Measurements from ENCODE around the gene UTS2B. TPM values are rescaled to one million over a fixed set of nuclear protein-coding genes. Genes with fewer than 3 reads are reported as not detected.

Gene UTS2B
- total and polyA plus RNA-seq, 7 experiments from 2014 or later: 0.34 TPM; not detected in 6

- ATAC-seq (no peak), DNase-seq (no peak)
- Histone ChIP-seq H3K4me1 (ENCODE audit: control insufficient read depth in 2 of 2, insufficient read depth in 2 of 2, low read length in 2 of 2) (no peaks in the 10 kb centered on the region), H3K27ac (ENCODE audit: low read depth, low read length) (no peak overlapping the region), H3K27me3 (ENCODE audit: control insufficient read depth in 2 of 2, insufficient read depth in 2 of 2, low read length in 2 of 2) (no peaks in the 10 kb centered on the region), H3K4me3 (ENCODE audit: low read length) (no peak overlapping the region), H3K36me3 (ENCODE audit: control insufficient read depth in 2 of 3, insufficient read depth in 3 of 3, low read length in 3 of 3) (no peaks in the 10 kb centered on the region), H3K9me3 (ENCODE audit: control insufficient read depth in 2 of 3, low read length in 3 of 3) (no peaks in the 10 kb centered on the region)
- CTCF ChIA-PET: no interaction called here
- Mint-ChIP-seq H3K36me3 (no peaks in the 10 kb centered on the region), H3K27me3 (no peaks in the 10 kb centered on the region), H3K27ac (no peak overlapping the region), H3K4me1 (peaks cover 0 to 2% (median 0%) of the 10 kb centered on the region in 7 donors), H3K9me3 (peaks cover 0 to 3% (median 0%) of the 10 kb centered on the region in 11 donors), H3K4me3 (no peak overlapping the region)
- POLR2A ChIA-PET: no interaction called here
- intact Hi-C loops (cut with micrococcal nuclease): no loop called here
These were observed 22.9 kb upstream of the UTS2B start for GRCh38 chr3:191353022-191353777.

DNA sequence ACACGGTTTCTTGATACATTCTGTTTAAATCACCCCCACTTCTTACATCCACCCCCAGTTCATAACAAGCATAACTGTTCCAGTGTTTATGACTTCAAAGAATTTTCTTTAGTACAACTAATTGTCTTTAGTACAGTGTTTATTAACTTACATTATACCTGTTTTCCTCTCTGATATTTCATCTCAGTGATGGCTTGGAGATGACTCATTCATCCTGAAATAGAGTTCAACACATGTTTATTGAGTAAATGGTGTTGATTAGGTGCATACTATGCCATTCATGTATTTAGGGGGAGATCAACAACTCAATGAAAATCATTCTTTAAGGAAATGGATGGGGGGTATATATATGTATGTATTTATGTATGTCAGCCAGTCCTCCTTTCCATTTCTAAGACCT, 21.7 kb upstream of the UTS2B start:
- H3K27me3 ChIP-seq (ENCODE audit: control insufficient read depth in 2 of 2, insufficient read depth in 2 of 2, low read length in 2 of 2): no peaks in the 10 kb centered on the region
- no peak overlapping the region for H3K27ac ChIP-seq (ENCODE audit: low read depth, low read length)
- peaks cover 0 to 3% (median 0%) of the 10 kb centered on the region in 11 donors for H3K9me3 Mint-ChIP-seq
- no peak overlapping the region for H3K4me3 ChIP-seq (ENCODE audit: low read length)
- ChIA-PET POLR2A (no interaction called here), CTCF (no interaction called here)
- ATAC-seq: no peak
- no peaks in the 10 kb centered on the region for H3K4me1 ChIP-seq (ENCODE audit: control insufficient read depth in 2 of 2, insufficient read depth in 2 of 2, low read length in 2 of 2)
- no peak overlapping the region for H3K27ac Mint-ChIP-seq
- H3K9me3 ChIP-seq (ENCODE audit: control insufficient read depth in 2 of 3, low read length in 3 of 3): no peaks in the 10 kb centered on the region
- no peak overlapping the region for H3K4me3 Mint-ChIP-seq
- no peaks in the 10 kb centered on the region for H3K4me1 Mint-ChIP-seq
- no peaks in the 10 kb centered on the region for H3K36me3 Mint-ChIP-seq
- no peaks in the 10 kb centered on the region for H3K36me3 ChIP-seq (ENCODE audit: control insufficient read depth in 2 of 3, insufficient read depth in 3 of 3, low read length in 3 of 3)
- intact Hi-C loops (cut with micrococcal nuclease): no loop called here
- no peaks in the 10 kb centered on the region for H3K27me3 Mint-ChIP-seq
- no peak for DNase-seq

GRCh38 chr3:191350396-191351090, 20.2 kb upstream of the UTS2B start:
- Mint-ChIP-seq H3K9me3 (no peaks in the 10 kb centered on the region), H3K27me3 (no peaks in the 10 kb centered on the region), H3K4me1 (no peaks in the 10 kb centered on the region), H3K27ac (no peak overlapping the region), H3K4me3 (no peak overlapping the region), H3K36me3 (no peaks in the 10 kb centered on the region)
- Histone ChIP-seq H3K9me3 (ENCODE audit: control insufficient read depth in 2 of 3, low read length in 3 of 3) (no peaks in the 10 kb centered on the region), H3K4me3 (ENCODE audit: low read length) (no peak overlapping the region), H3K36me3 (ENCODE audit: control insufficient read depth in 2 of 3, insufficient read depth in 3 of 3, low read length in 3 of 3) (no peaks in the 10 kb centered on the region), H3K27me3 (ENCODE audit: control insufficient read depth in 2 of 2, insufficient read depth in 2 of 2, low read length in 2 of 2) (no peaks in the 10 kb centered on the region), H3K27ac (ENCODE audit: low read depth, low read length) (no peak overlapping the region), H3K4me1 (ENCODE audit: control insufficient read depth in 2 of 2, insufficient read depth in 2 of 2, low read length in 2 of 2) (no peaks in the 10 kb centered on the region)
- no peak for ATAC-seq
- POLR2A ChIA-PET: no interaction called here
- DNase-seq: no peak
- intact Hi-C loops (cut with micrococcal nuclease): no loop called here
- CTCF ChIA-PET: no interaction called here

- no peaks in the 10 kb centered on the region for H3K27me3 Mint-ChIP-seq
- Histone ChIP-seq H3K4me1 (ENCODE audit: control insufficient read depth in 2 of 2, insufficient read depth in 2 of 2, low read length in 2 of 2) (no peaks in the 10 kb centered on the region), H3K9me3 (ENCODE audit: control insufficient read depth in 2 of 3, low read length in 3 of 3) (no peaks in the 10 kb centered on the region), H3K27me3 (ENCODE audit: control insufficient read depth in 2 of 2, insufficient read depth in 2 of 2, low read length in 2 of 2) (no peaks in the 10 kb centered on the region), H3K4me3 (ENCODE audit: low read length) (no peak overlapping the region), H3K27ac (ENCODE audit: low read depth, low read length) (no peak overlapping the region), H3K36me3 (ENCODE audit: control insufficient read depth in 2 of 3, insufficient read depth in 3 of 3, low read length in 3 of 3) (no peaks in the 10 kb centered on the region)
- no peaks in the 10 kb centered on the region for H3K9me3 Mint-ChIP-seq
- POLR2A ChIA-PET: no interaction called here
- ATAC-seq: no peak
- no peak overlapping the region for H3K27ac Mint-ChIP-seq
- H3K36me3 Mint-ChIP-seq: no peaks in the 10 kb centered on the region
- H3K4me1 Mint-ChIP-seq: no peaks in the 10 kb centered on the region
- intact Hi-C loops (cut with micrococcal nuclease): no loop called here
- no peak overlapping the region for H3K4me3 Mint-ChIP-seq
- DNase-seq: no peak
- CTCF ChIA-PET: no interaction called here
These were observed 17.8 kb upstream of the UTS2B start for GRCh38 chr3:191348098-191348497.

DNA sequence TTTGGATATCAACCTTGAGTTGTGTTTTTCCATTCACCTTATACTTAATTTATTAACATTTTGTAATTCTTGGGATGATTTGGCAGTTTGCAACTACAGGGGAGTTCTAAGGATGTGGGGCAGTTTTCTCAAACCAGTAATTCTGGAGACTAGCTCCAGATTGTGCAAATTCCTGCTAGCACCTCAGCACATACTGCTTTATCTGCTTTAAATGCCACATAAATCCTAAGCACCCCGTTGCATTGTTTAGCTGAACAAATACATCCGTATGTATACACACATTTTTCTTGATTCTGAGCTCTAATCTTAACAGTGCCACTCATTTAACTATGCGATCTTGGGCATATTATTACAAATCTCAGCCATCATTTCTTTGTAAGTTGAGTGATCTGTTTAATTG, 16.9 kb upstream of the UTS2B start:
- Histone ChIP-seq H3K9me3 (ENCODE audit: control insufficient read depth in 2 of 3, low read length in 3 of 3) (no peaks in the 10 kb centered on the region), H3K4me1 (ENCODE audit: control insufficient read depth in 2 of 2, insufficient read depth in 2 of 2, low read length in 2 of 2) (no peaks in the 10 kb centered on the region), H3K4me3 (ENCODE audit: low read length) (no peak overlapping the region), H3K27me3 (ENCODE audit: control insufficient read depth in 2 of 2, insufficient read depth in 2 of 2, low read length in 2 of 2) (no peaks in the 10 kb centered on the region), H3K36me3 (ENCODE audit: control insufficient read depth in 2 of 3, insufficient read depth in 3 of 3, low read length in 3 of 3) (no peaks in the 10 kb centered on the region), H3K27ac (ENCODE audit: low read depth, low read length) (no peak overlapping the region)
- H3K4me3 Mint-ChIP-seq: no peak overlapping the region
- H3K27ac Mint-ChIP-seq: no peak overlapping the region
- no peaks in the 10 kb centered on the region for H3K27me3 Mint-ChIP-seq
- no peaks in the 10 kb centered on the region for H3K4me1 Mint-ChIP-seq
- ATAC-seq (no peak), DNase-seq (no peak)
- no peaks in the 10 kb centered on the region for H3K9me3 Mint-ChIP-seq
- intact Hi-C loops (cut with micrococcal nuclease): no loop called here
- POLR2A ChIA-PET: no interaction called here
- CTCF ChIA-PET: no interaction called here
- no peaks in the 10 kb centered on the region for H3K36me3 Mint-ChIP-seq

DNA sequence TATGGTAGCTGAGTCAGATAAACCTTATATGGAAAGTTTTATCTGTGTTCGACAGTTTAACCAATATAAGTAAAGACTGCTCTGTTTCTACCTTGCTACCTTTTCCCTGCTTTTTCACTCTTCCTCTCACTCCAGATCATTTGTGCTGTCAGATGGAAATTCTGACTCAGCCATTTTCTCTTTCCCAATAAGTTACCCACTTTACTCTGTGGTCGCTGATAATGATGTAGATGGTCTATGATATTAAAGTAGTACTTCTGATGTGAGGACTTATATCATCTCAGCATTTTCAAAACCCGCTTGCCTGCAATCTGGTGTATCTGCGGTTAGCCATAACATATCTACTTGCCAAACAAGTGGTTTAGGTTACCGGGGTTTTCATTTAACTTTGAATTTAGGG, 15.0 kb upstream of the UTS2B start:
- POLR2A ChIA-PET: no interaction called here
- Histone ChIP-seq H3K36me3 (ENCODE audit: control insufficient read depth in 2 of 3, insufficient read depth in 3 of 3, low read length in 3 of 3) (no peaks in the 10 kb centered on the region), H3K9me3 (ENCODE audit: control insufficient read depth in 2 of 3, low read length in 3 of 3) (no peaks in the 10 kb centered on the region), H3K4me1 (ENCODE audit: control insufficient read depth in 2 of 2, insufficient read depth in 2 of 2, low read length in 2 of 2) (no peaks in the 10 kb centered on the region), H3K27me3 (ENCODE audit: control insufficient read depth in 2 of 2, insufficient read depth in 2 of 2, low read length in 2 of 2) (no peaks in the 10 kb centered on the region), H3K27ac (ENCODE audit: low read depth, low read length) (no peak overlapping the region), H3K4me3 (ENCODE audit: low read length) (no peak overlapping the region)
- Mint-ChIP-seq H3K4me1 (no peaks in the 10 kb centered on the region), H3K27ac (no peak overlapping the region), H3K4me3 (no peak overlapping the region), H3K36me3 (no peaks in the 10 kb centered on the region), H3K27me3 (no peaks in the 10 kb centered on the region), H3K9me3 (no peaks in the 10 kb centered on the region)
- no peak for ATAC-seq
- DNase-seq: no peak
- intact Hi-C loops (cut with micrococcal nuclease): no loop called here
- CTCF ChIA-PET: no interaction called here

DNA sequence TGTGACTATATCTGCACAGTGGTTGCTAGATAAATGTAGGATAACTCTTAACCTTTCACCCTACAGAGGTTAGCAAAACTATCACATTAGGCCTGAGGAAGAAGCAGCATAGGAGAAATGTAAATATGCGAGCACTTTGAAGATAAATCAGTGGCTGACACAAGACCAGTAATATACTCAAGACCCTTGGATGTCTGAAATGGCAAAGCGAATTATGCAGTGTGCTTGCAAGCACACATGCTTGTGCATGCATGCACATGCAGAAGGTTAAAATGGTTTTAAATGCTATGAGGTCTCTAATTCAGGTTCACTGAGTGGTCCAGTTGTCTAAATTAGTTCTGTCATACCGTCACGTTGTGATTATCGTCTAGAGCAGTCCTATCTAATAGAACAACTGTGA, 13.6 kb upstream of the UTS2B start:
- Histone ChIP-seq H3K4me1 (ENCODE audit: control insufficient read depth in 2 of 2, insufficient read depth in 2 of 2, low read length in 2 of 2) (no peaks in the 10 kb centered on the region), H3K27me3 (ENCODE audit: control insufficient read depth in 2 of 2, insufficient read depth in 2 of 2, low read length in 2 of 2) (no peaks in the 10 kb centered on the region), H3K4me3 (ENCODE audit: low read length) (no peak overlapping the region), H3K36me3 (ENCODE audit: control insufficient read depth in 2 of 3, insufficient read depth in 3 of 3, low read length in 3 of 3) (no peaks in the 10 kb centered on the region), H3K27ac (ENCODE audit: low read depth, low read length) (no peak overlapping the region), H3K9me3 (ENCODE audit: control insufficient read depth in 2 of 3, low read length in 3 of 3) (no peaks in the 10 kb centered on the region)
- Mint-ChIP-seq H3K4me1 (no peaks in the 10 kb centered on the region), H3K4me3 (no peak overlapping the region), H3K36me3 (no peaks in the 10 kb centered on the region), H3K9me3 (no peaks in the 10 kb centered on the region), H3K27me3 (no peaks in the 10 kb centered on the region), H3K27ac (no peak overlapping the region)
- no peak for ATAC-seq
- ChIA-PET CTCF (no interaction called here), POLR2A (no interaction called here)
- DNase-seq: no peak
- intact Hi-C loops (cut with micrococcal nuclease): no loop called here
